ENCODE data around the gene ABTB2.

- TF ChIP-seq CTCF (IDR thresholded peaks at IDR 0.05) (no peak), POLR2A (IDR thresholded peaks at IDR 0.05; ENCODE audit: low read length) (no peak), PHF8 (IDR thresholded peaks at IDR 0.05; ENCODE audit: borderline replicate concordance, low read depth) (no peak), EP300 (IDR thresholded peaks at IDR 0.05) (no peak), ZNF302 (CRISPR knock-in tag; IDR thresholded peaks at IDR 0.05) (no peak), SMC3 (IDR thresholded peaks at IDR 0.05) (no peak), CBX2 (IDR thresholded peaks at IDR 0.05; ENCODE audit: borderline replicate concordance, low read depth) (no peak), RCOR1 (IDR thresholded peaks at IDR 0.05; ENCODE audit: low read depth, low read length) (no peak), E2F6 (IDR thresholded peaks at IDR 0.05; ENCODE audit: borderline replicate concordance, low read depth) (no peak), CEBPB (IDR thresholded peaks at IDR 0.05) (no peak), MAX (IDR thresholded peaks at IDR 0.05) (no peak), RAD21 (conservative IDR thresholded peaks at IDR 0.05 in 1 of 2, IDR thresholded peaks at IDR 0.05 in 1 of 2) (no peak)
Measured at GRCh38 chr11:34160791-34161190, 197.0 kb downstream of the ABTB2 start.

All from A549 (cell line).